Left hindlimb (tissue), 1 donor: ENCODE measurements around the gene DYSF.

Experiments
- DNase-seq: peaks from one replicate; pipeline ENCODE4 v3.0.0-alpha.2; 2018

Gene DYSF

GRCh38 chr2:71531522-71532047, 78.2 kb downstream of the DYSF start:
- no peak for DNase-seq

GRCh38 chr2:71532327-71532726, 79.0 kb downstream of the DYSF start:
- DNase-seq: no peak

DNA sequence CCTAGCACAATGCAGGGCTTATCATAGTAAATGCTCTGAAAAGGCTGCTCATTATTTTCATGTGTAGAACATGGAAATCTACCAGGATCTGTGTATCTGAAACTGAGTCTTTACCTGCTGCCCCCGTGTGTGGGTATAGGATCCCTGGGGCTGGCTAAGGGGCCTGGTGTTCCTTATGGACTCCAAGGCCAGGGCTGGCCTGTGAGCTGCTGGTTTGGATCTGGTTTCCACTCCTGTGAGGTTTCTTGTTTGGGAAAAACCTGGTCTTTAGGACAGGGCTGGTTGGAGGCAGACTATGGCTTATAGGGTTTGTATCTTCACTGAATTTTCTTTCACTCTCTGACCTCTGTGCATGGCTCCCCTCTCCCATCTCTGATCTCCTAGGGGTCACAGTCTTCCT, 80.8 kb downstream of the DYSF start:
- no peak for DNase-seq

GRCh38 chr2:71534826-71535225, 81.5 kb downstream of the DYSF start:
- peak; percentile 9 for DNase-seq

DNA sequence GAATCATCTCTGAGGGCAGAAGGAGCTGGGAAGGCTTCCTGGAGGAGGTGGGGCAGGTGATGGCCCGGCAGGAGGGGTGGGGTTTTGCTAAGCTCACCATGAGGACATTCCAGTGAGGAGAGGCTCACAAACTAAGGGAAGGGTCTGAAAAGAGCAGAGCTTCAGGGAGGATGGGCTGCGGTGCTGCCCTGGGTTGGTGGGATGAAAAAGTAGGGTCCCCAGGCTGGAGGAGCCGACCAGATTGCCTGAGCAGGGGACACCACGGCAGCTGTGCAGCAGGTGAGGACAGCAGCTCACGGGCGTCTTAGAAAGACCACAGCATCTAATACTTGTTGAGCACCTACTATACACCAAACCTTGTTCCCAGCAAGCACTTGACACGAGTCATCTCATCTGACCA, 82.2 kb downstream of the DYSF start:
- DNase-seq: no peak

DNA sequence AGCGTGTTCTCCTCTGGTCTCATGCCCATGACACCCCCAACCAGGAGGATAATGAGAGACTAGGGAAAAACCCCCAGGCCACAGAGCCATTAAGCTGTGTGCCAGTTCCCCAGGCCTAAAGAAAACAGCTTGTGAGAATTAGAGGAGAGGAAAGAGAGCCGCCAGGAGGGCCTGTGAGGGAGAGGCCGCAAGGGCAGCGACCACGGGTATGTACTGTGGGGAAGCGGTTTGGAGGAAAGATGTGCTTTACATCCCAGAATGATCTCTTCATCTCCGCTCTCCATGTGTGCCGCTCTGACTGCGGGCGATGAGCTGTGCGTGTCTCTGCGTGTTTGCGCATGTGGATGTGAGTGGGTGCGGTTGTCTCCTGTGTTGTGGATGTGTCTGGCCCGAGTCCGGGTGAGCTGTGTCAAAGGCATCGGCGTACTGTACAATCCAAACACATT, 82.9 kb downstream of the DYSF start:
- peak; percentile 80 for DNase-seq

DNA sequence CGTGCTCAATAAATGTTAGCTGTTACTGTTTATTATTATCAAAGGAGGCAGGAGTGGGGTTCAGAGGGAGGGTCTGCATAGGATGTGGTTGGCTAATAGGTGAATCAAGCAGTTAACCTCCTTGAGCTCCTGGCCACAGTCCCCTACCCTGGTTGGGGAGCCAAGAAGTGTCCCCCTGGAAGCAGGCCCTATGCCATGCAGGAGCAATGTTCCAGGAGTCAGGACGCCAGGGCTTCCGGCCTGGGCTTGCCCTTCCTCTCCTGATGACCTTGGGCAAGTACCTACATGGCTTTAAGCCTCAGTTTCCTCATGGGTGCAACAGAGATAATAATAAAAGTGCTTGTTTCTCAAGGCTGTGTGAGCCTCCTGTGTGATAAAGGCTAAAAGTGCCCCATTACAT, 84.9 kb downstream of the DYSF start:
- no peak for DNase-seq

- no peak for DNase-seq
Observed at GRCh38 chr2:71538656-71539265, 85.4 kb downstream of the DYSF start.

- DNase-seq: no peak
Observed at GRCh38 chr2:71540818-71541217, 87.5 kb downstream of the DYSF start.

GRCh38 chr2:71544919-71545571, 91.7 kb downstream of the DYSF start:
- DNase-seq: no peak

GRCh38 chr2:71545572-71546274, 92.4 kb downstream of the DYSF start:
- peak; percentile 79 for DNase-seq

DNA sequence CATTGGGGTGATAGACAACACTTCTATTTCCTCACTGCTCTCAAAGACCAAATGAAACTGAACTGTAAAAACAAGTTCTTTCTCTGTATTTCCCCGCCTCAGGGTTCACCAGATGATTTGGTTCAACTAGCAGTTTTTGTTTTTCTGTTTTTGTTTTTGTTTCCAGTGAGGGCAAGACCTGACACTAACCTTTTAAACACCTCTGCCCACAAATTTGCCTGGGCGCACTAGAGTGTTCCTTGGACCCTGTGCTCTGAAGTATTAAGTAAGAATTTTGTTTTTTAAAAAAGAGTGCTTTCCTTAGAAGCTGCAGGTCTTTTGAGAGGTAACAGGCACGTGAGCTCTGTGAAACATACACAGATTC, 92.9 kb downstream of the DYSF start:
- no peak for DNase-seq

DNA sequence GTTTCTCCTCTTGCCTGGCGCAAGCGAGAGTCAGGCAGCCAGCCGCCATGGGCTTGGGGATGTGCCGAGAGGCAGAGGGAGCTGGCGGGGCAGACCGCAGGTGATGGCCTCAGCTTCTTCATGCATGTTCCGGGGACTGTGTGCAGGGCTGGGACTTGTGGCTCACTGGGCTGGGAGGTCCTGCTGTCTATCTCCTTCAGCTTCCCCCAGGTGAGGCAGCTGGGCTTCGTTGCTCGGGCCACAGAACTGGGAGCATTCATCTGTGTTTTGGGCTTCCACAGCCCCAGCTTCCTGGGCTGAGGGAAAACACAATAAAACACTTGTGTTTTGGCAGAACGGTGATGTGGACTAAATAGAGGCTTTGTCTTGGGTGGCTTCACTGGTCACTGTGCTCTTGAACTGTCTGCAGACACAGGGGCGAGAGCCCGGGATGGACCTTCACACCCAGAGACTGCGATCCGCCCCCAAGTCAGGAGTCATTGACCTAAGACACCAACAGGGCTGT, 93.5 kb downstream of the DYSF start:
- peak; percentile 17 for DNase-seq

GRCh38 chr2:71547616-71548285, 94.4 kb downstream of the DYSF start:
- peak; percentile 20 for DNase-seq

- peak; percentile 76 for DNase-seq
Observed at GRCh38 chr2:71548646-71549425, 95.5 kb downstream of the DYSF start.

DNA sequence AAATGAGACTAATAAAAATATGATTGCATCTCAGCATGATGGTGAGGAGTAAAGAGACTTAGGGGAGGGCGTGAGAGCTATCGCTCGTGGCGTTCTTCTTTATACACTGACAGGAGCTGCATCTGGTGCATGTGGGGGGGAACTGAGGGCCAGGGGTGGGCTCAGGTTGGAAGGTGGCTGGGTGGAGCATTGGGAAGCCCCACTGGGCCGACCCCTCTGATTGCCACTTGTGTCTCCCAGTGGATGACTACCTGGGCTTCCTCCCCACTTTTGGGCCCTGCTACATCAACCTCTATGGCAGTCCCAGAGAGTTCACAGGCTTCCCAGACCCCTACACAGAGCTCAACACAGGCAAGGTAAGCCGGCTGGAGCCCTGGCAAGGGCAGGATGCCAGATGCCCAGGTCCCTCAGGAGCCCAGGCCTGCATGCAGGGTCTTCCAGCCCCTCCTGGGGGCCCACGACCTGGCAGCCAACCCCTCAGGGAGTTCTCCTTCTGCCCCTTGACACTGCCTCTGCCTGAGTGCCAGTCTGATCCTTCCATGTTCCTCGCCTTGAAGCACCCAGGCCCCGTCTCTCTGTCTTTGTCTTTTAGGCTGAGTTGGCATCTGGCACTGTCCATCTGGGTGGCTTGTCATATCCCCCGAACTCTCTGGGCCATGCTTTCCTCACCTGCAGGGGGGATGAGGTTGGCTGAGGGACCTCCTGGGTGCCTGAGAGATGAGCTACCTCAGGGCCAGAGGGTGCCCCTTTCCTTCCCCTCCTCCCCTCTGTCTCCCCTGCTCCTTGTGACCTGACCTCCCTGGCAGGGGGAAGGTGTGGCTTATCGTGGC, 97.7 kb downstream of the DYSF start:
- peak; percentile 19 for DNase-seq

DNA sequence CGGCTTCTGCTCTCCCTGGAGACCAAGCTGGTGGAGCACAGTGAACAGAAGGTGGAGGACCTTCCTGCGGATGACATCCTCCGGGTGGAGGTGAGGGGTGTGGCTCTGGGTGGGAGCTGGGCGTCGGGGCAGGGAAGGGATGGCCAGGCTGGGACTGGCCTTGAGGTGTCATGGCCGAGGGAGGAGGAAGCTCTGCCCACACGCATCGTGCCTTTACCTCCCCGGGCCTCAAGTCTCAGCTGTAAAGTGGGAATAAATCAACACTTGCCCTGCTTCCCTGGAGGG, 98.2 kb downstream of the DYSF start:
- DNase-seq: peak; percentile 24

DNA sequence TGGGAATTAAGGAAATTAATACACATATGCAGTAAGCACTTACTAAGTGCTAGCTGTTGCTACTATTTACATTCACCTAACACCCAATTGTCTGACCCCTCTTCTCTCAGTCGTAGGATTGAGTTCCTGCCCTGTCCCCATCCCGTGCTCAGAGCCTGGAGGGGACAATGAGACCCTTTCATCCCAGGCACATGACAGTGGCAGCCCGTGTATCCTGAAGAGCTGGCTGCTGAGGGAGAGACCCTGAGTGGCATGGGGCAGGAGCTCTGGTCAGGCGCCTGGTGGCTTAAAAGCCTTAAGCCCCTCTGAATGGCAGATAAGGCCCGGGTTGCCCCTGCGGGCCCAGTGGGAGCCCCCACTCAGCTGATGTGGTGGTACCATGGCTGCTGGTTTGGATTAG, 99.0 kb downstream of the DYSF start:
- DNase-seq: no peak

GRCh38 chr2:71552861-71553301, 99.5 kb downstream of the DYSF start:
- DNase-seq: peak; percentile 31

- DNase-seq: peak; percentile 22
Observed at GRCh38 chr2:71554028-71554705, 100.8 kb downstream of the DYSF start.

GRCh38 chr2:71554706-71555056, 101.3 kb downstream of the DYSF start:
- DNase-seq: peak; percentile 24
